ENCODE results near the gene FNDC11.
"Not testable (repeated sequence)": the region's sequence is repeated elsewhere in the genome, so short reads cannot be mapped to it uniquely, and the experiment has no call there.

Gene FNDC11

GRCh38 chr20:63597651-63598478 lies 43.9 kb downstream of the FNDC11 start:
- DNase-seq (ENCODE audit: low read depth in 1 of 2, low spot score in 1 of 2) = no peak

GRCh38 chr20:63598479-63599395 lies 44.8 kb downstream of the FNDC11 start:
- DNase-seq (ENCODE audit: low read depth in 1 of 2, low spot score in 1 of 2) = no peak

GRCh38 chr20:63599396-63600050 lies 45.6 kb downstream of the FNDC11 start:
- no peak for DNase-seq (ENCODE audit: low read depth in 1 of 2, low spot score in 1 of 2)

GRCh38 chr20:63601679-63602078 lies 47.7 kb downstream of the FNDC11 start:
- DNase-seq (ENCODE audit: low read depth in 1 of 2, low spot score in 1 of 2) = not testable (repeated sequence)

- DNase-seq (ENCODE audit: low read depth in 1 of 2, low spot score in 1 of 2) = no peak
Observed at GRCh38 chr20:63602321-63602720, 48.4 kb downstream of the FNDC11 start.

All from activated T-helper 1 cell treated with anti-CD3 and anti-CD28 coated beads, Interleukin-2, amount 50 U/mL, for 16 hours (primary cell).